Left lung (tissue), 10 donors: ENCODE results near the gene RPP40. TPM values are rescaled to one million over a fixed set of nuclear protein-coding genes. Genes with fewer than 3 reads are reported as not detected.
A peak's percentile ranks its signal among the peaks of the same experiment; 100 is the strongest.
"Not testable (repeated sequence)": the region's sequence is repeated elsewhere in the genome, so short reads cannot be mapped to it uniquely, and the experiment has no call there.

Experiments
- ATAC-seq: fragments of 200-7000 bp; cut with Tn5 transposase; one replicate; pipeline ENCODE4 v1.9.1; 2020; ENCODE audit warnings: moderate library complexity
- DNase-seq, 4 donors: peaks; one replicate each; pipeline ENCODE4 v3.0.0-alpha.2; 2013 to 2020
- H3K27ac ChIP-seq, 2 donors: fragments of 200-600 bp; sonication (generic) in 1 of 2; one replicate each; pipeline versions ENCODE4 v1.5.0 to v1.8.0; 2020 to 2021
- H3K27me3 ChIP-seq, 2 donors: fragments of 200-600 bp; sonication (generic) in 1 of 2; one replicate each; pipeline versions ENCODE4 v1.5.0 to v1.8.0; 2020 to 2021
- H3K36me3 ChIP-seq, 2 donors: fragments of 200-600 bp; sonication (generic) in 1 of 2; one replicate each; pipeline versions ENCODE4 v1.5.0 to v1.8.0; 2020 to 2021
- H3K4me1 ChIP-seq, 2 donors: fragments of 200-600 bp; one replicate each; pipeline ENCODE4 v1.8.0; 2021
- H3K4me3 ChIP-seq, 2 donors: fragments of 200-600 bp; sonication (generic) in 1 of 2; one replicate each; pipeline versions ENCODE4 v1.5.0 to v1.8.0; 2020 to 2021; ENCODE audit warnings: mild to moderate bottlenecking in 1 of 2
- H3K9me3 ChIP-seq, 2 donors: fragments of 200-600 bp; sonication (generic) in 1 of 2; one replicate each; pipeline versions ENCODE4 v1.5.0 to v1.8.0; 2020 to 2021
- CTCF ChIP-seq, 2 donors: fragments of 200-600 bp; sonication (generic) in 1 of 2; IDR thresholded peaks; one replicate each; pipeline versions ENCODE4 v1.5.0 to v1.8.0; 2021; ENCODE audit warnings: antibody characterized with exemption in 2 of 2
- intact Hi-C, 2 donors: fragments of 100-400 bp; cut with DNase I; formaldehyde crosslinking; loops; one replicate each; pipeline versions ENCODE4 v1.11.2 to v1.14.2; 2022
- polyA plus RNA-seq, 6 donors: library from polyadenylated mRNA; unstranded; fragments of 120-200 nt; gene quantifications; one replicate each; pipeline ENCODE4 v1.2.1, GENCODE V29; 2013; ENCODE audit not compliant: insufficient read length in 6 of 6
- total RNA-seq, 2 donors: library from RNA; stranded (reverse); fragmentation: NEBNext Ultra II Directional; extraction: Animal tissue kit (Norgen Biotek cat#: 25700); gene quantifications; one replicate each; pipeline ENCODE4 v1.2.1, GENCODE V29; 2021
- donor health status: DM: no; HTN: yes; CAD: no.
- donor health status: DM: no; HTN: no; CAD: no.

The RPP40 gene
- total and polyA plus RNA-seq, 8 donors = 5.3 to 14.4 (median 10.4) TPM

DNA sequence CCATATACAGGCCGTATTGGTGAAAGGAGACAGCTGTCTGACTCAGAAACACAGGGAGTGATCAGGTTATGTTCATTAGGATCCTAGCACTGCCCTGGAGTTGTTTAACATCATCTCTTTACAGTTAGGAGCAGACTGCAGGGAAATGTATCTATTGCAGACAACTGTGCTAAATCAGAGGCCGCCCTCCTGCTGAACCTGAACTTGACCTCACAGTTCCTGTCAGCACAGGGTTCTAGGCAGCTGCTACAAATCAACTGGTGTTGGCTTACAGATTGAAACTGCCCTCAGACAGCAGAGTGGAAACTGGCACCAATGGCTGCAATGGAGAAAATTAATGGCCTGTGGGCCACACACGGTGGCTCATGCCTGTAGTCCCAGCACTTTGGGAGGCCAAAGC, 3.7 kb upstream of the RPP40 start:
- Histone ChIP-seq H3K27ac (no peak overlapping the region), H3K36me3 (no peaks in the 10 kb centered on the region), H3K9me3 (no peaks in the 10 kb centered on the region), H3K27me3 (no peaks in the 10 kb centered on the region), H3K4me1 (peaks cover 0 to 7% of the 10 kb centered on the region in 2 donors), H3K4me3 (no peak overlapping the region)
- DNase-seq (no peak), ATAC-seq (no peak)
- no peak for TF ChIP-seq CTCF (IDR thresholded peaks at IDR 0.05)
- intact Hi-C loops = no loop called here

- no peaks in the 10 kb centered on the region for H3K9me3 ChIP-seq
- intact Hi-C loops = no loop called here
- no peak overlapping the region for H3K4me3 ChIP-seq
- ATAC-seq (no peak), DNase-seq (peak in 1 of 4 donors; percentile 15)
- H3K27ac ChIP-seq = no peak overlapping the region
- peaks cover 0 to 7% of the 10 kb centered on the region in 2 donors for H3K4me1 ChIP-seq
- peaks cover 0 to 5% of the 10 kb centered on the region in 2 donors for H3K36me3 ChIP-seq
- TF ChIP-seq CTCF (IDR thresholded peaks at IDR 0.05) = no peak
- no peaks in the 10 kb centered on the region for H3K27me3 ChIP-seq
Measured at GRCh38 chr6:5006222-5006621, 2.4 kb upstream of the RPP40 start.

- H3K27ac ChIP-seq, ATAC-seq, H3K4me3 ChIP-seq, H3K4me1 ChIP-seq, intact Hi-C loops, H3K27me3 ChIP-seq, H3K9me3 ChIP-seq, DNase-seq: not testable (repeated sequence)
- H3K36me3 ChIP-seq = peaks cover 0 to 12% of the 10 kb centered on the region in 2 donors
Measured at GRCh38 chr6:5005038-5005433, 1.2 kb upstream of the RPP40 start.

DNA sequence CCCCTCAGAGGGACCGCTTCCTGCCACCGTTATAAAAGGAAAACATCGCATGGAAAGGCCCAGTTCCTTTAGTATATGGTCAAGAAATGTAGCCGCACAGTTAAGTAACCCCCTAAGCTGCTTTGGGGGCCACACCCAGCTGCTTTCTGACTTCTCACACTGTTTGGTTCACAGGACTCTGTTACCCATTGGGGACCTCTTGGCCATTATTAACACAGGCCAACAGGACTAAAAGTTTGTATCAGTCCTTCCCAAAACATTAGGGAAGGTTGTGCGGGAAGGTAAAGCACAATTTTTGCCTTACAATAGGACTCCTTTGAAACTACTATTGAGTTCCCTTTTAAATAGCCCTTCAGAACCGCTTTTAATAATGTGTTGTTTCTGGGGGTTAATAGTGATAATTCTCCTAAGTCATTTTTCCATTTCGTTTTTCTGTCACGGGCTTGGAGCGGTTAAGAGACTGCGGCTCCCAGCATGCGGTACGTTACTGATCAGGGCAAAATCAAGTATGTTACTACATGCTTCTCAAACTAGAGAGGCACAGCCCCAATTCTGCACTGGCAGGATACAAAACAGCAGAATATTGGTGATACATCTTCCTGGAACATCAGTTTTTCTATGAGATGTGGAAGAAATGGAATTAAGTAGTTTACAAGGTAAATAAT, 668 bp upstream of the RPP40 start:
- Histone ChIP-seq H3K36me3 (peaks cover 0 to 12% of the 10 kb centered on the region in 2 donors), H3K4me1 (peaks cover 0 to 7% of the 10 kb centered on the region in 2 donors), H3K27me3 (no peaks in the 10 kb centered on the region), H3K27ac (peak overlapping the region; percentile 80 to 91), H3K4me3 (peak overlapping the region; percentile 75 to 80), H3K9me3 (no peaks in the 10 kb centered on the region)
- ATAC-seq (peak; percentile 1), DNase-seq (no peak)
- no peak for TF ChIP-seq CTCF (IDR thresholded peaks at IDR 0.05)
- intact Hi-C loops = no loop called here

DNA sequence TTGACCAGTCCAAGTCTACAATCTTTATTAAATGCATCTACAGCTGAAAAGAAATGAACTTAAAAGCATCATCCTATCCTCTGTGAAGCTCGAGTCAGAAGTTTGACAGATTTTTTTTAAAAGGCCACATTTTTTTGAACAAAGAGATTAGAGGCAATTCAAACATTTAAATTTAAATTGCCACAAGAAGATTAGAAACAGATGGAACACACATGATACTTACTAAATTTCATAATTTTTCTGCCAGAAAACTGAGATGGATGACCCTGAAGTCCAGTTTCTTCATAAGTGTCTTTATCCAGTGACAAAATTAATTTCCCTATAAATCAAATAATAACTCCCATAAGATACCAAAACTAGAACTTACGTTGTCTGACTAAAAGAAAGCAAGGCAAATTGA, 4.3 kb downstream of the RPP40 start:
- H3K4me3 ChIP-seq = no peak overlapping the region
- intact Hi-C loops = no loop called here
- no peak for ATAC-seq
- H3K27ac ChIP-seq = no peak overlapping the region
- no peak for DNase-seq
- TF ChIP-seq CTCF (IDR thresholded peaks at IDR 0.05) = no peak
- H3K27me3 ChIP-seq = no peaks in the 10 kb centered on the region
- no peaks in the 10 kb centered on the region for H3K9me3 ChIP-seq
- peaks cover 0 to 4% of the 10 kb centered on the region in 2 donors for H3K4me1 ChIP-seq
- peaks cover 0 to 50% of the 10 kb centered on the region in 2 donors for H3K36me3 ChIP-seq

DNA sequence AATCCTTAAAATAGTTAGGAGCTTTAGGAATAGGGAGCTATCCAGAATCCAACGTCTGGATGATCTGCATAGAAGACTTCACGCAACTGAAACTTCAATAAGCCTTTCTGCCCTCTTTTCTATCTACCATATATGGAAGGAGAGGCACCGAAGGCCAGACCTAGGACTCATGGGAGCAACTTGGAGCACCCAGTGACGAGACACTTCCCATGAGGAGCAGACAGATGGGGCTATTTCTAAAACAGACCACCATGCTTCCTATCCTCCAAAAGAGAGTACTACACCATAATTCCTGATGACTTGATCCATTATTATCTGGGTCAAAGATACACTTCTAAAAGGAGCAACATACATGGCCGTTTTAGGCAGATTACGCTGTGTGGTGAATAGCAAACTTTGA, 6.0 kb downstream of the RPP40 start:
- DNase-seq = no peak
- intact Hi-C loops = no loop called here
- Histone ChIP-seq H3K36me3 (peaks cover 0 to 53% of the 10 kb centered on the region in 2 donors), H3K27me3 (no peaks in the 10 kb centered on the region), H3K4me1 (no peaks in the 10 kb centered on the region), H3K27ac (no peak overlapping the region), H3K4me3 (no peak overlapping the region), H3K9me3 (no peaks in the 10 kb centered on the region)
- no peak for ATAC-seq
- no peak for TF ChIP-seq CTCF (IDR thresholded peaks at IDR 0.05)
